Type B pancreatic cell (in vitro differentiated cells): ENCODE measurements around the gene MYLK. TPM values are rescaled to one million over a fixed set of nuclear protein-coding genes. Genes with fewer than 3 reads are reported as not detected.
A peak's percentile ranks its signal among the peaks of the same experiment; 100 is the strongest.

ENCODE experiments used
- DNase-seq: peaks from one replicate; pipeline ENCODE4 v3.0.0; 2021; ENCODE audit warnings: mixed read lengths; ENCODE audit not compliant: unreplicated experiment; ENCODE audit errors: extremely low spot score
- H3K27ac Mint-ChIP-seq: 2 replicates; pipeline ENCODE4 v1.8.0; 2021; ENCODE audit warnings: mild to moderate bottlenecking, mixed read lengths
- H3K27me3 Mint-ChIP-seq: 2 replicates; pipeline ENCODE4 v1.8.0; 2021; ENCODE audit warnings: mixed read lengths
- H3K36me3 Mint-ChIP-seq: 2 replicates; pipeline ENCODE4 v1.8.0; 2021; ENCODE audit warnings: mixed read lengths
- H3K4me1 Mint-ChIP-seq: one replicate; pipeline ENCODE4 v1.8.0; 2021; ENCODE audit warnings: mixed read lengths; ENCODE audit not compliant: unreplicated experiment
- H3K4me3 Mint-ChIP-seq: 2 replicates; pipeline ENCODE4 v1.8.0; 2021; ENCODE audit warnings: mild to moderate bottlenecking, mixed read lengths
- H3K9me3 Mint-ChIP-seq: 2 replicates; pipeline ENCODE4 v1.8.0; 2021; ENCODE audit warnings: mixed read lengths
- total RNA-seq: library from RNA; stranded (reverse); gene quantifications from 2 replicates; pipeline ENCODE4 v1.2.1, GENCODE V29; 2021; ENCODE audit warnings: low replicate concordance
- TF ChIP-seq, protein P1 (sequence below): fragments of 200-600 bp; sonication (generic); conservative IDR thresholded peaks from 2 replicates; pipeline ENCODE4 v1.5.0; 2021; ENCODE audit warnings: antibody characterized with exemption, mild to moderate bottlenecking

MYLK gene
- total RNA-seq, 1 donor from 2014 or later, result 16.8 TPM

DNA sequence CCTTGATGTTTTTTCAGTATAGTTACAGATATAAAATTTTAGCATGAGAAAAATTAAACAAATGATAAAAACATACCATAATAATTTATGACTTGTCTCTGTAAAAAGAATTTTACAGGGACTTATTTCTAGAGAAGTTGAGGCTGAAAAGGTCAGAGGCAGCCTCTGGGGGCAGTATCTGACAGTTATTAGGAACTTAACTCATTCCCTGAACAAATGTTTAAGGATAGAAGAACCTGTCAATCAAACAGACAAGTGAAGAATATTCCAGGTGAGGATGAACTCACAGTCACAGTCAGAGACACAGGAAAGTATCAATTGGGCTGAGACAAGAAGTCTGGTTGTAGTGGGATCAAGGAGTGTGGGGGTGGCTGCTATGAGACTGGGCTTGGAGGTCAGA, 7.3 kb downstream of the MYLK start:
- no peak overlapping the region for H3K4me3 Mint-ChIP-seq
- no peak for DNase-seq
- H3K27me3 Mint-ChIP-seq, result peaks cover 22% of the 10 kb centered on the region
- H3K4me1 Mint-ChIP-seq, result peaks cover 4% of the 10 kb centered on the region
- TF ChIP-seq, protein P1, sequence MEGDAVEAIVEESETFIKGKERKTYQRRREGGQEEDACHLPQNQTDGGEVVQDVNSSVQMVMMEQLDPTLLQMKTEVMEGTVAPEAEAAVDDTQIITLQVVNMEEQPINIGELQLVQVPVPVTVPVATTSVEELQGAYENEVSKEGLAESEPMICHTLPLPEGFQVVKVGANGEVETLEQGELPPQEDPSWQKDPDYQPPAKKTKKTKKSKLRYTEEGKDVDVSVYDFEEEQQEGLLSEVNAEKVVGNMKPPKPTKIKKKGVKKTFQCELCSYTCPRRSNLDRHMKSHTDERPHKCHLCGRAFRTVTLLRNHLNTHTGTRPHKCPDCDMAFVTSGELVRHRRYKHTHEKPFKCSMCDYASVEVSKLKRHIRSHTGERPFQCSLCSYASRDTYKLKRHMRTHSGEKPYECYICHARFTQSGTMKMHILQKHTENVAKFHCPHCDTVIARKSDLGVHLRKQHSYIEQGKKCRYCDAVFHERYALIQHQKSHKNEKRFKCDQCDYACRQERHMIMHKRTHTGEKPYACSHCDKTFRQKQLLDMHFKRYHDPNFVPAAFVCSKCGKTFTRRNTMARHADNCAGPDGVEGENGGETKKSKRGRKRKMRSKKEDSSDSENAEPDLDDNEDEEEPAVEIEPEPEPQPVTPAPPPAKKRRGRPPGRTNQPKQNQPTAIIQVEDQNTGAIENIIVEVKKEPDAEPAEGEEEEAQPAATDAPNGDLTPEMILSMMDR, result peak; percentile 58
- H3K36me3 Mint-ChIP-seq, result no peaks in the 10 kb centered on the region
- no peaks in the 10 kb centered on the region for H3K9me3 Mint-ChIP-seq
- no peak overlapping the region for H3K27ac Mint-ChIP-seq

GRCh38 chr3:123872621-123873020, 11.5 kb downstream of the MYLK start:
- TF ChIP-seq, protein P1, result no peak
- H3K4me3 Mint-ChIP-seq, result no peak overlapping the region

GRCh38 chr3:123871946-123872345, 12.2 kb downstream of the MYLK start:
- TF ChIP-seq, protein P1, result no peak
- H3K36me3 Mint-ChIP-seq, result no peaks in the 10 kb centered on the region
- no peak for DNase-seq
- H3K27me3 Mint-ChIP-seq, result peaks cover 5% of the 10 kb centered on the region
- no peak overlapping the region for H3K4me3 Mint-ChIP-seq
- peaks cover 4% of the 10 kb centered on the region for H3K4me1 Mint-ChIP-seq
- H3K9me3 Mint-ChIP-seq, result peaks cover 3% of the 10 kb centered on the region
- H3K27ac Mint-ChIP-seq, result no peak overlapping the region

More at GRCh38 chr3:123872621-123873020, 11.5 kb downstream of the MYLK start:
- Mint-ChIP-seq H3K4me1 (peaks cover 4% of the 10 kb centered on the region), H3K36me3 (no peaks in the 10 kb centered on the region), H3K27ac (no peak overlapping the region), H3K27me3 (peaks cover 6% of the 10 kb centered on the region), H3K9me3 (peaks cover 3% of the 10 kb centered on the region)
- no peak for DNase-seq

- Mint-ChIP-seq H3K4me3 (no peak overlapping the region), H3K4me1 (peaks cover 4% of the 10 kb centered on the region), H3K36me3 (no peaks in the 10 kb centered on the region), H3K9me3 (peaks cover 3% of the 10 kb centered on the region), H3K27me3 (peaks cover under 1% of the 10 kb centered on the region), H3K27ac (no peak overlapping the region)
- no peak for DNase-seq
- TF ChIP-seq, protein P1, result no peak
Measured at GRCh38 chr3:123870033-123870432, 14.1 kb downstream of the MYLK start.

- Mint-ChIP-seq H3K9me3 (peaks cover 3% of the 10 kb centered on the region), H3K27me3 (no peaks in the 10 kb centered on the region), H3K36me3 (no peaks in the 10 kb centered on the region), H3K4me1 (peaks cover 4% of the 10 kb centered on the region), H3K4me3 (no peak overlapping the region), H3K27ac (no peak overlapping the region)
- no peak for DNase-seq
- TF ChIP-seq, protein P1, result no peak
Measured at GRCh38 chr3:123869165-123869564, 15.0 kb downstream of the MYLK start.

GRCh38 chr3:123864706-123865105, 19.4 kb downstream of the MYLK start:
- Mint-ChIP-seq H3K36me3 (no peaks in the 10 kb centered on the region), H3K9me3 (peaks cover 3% of the 10 kb centered on the region), H3K4me1 (peaks cover 3% of the 10 kb centered on the region), H3K27me3 (no peaks in the 10 kb centered on the region), H3K27ac (no peak overlapping the region), H3K4me3 (no peak overlapping the region)
- DNase-seq, result no peak
- TF ChIP-seq, protein P1, result no peak
